Muscle layer of colon (tissue), 2 donors: Measurements from ENCODE around the gene AMY1A.
"Not testable (repeated sequence)": the region's sequence is repeated elsewhere in the genome, so short reads cannot be mapped to it uniquely, and the experiment has no call there.

ENCODE experiments used
- H3K27ac ChIP-seq: one replicate; pipeline ENCODE4 v1.7.0; 2013; ENCODE audit warnings: low read depth, mild to moderate bottlenecking, low read length, moderate library complexity
- H3K27me3 ChIP-seq, 2 donors: one replicate each; pipeline ENCODE4 v1.7.0; 2013; ENCODE audit warnings: low read length in 2 of 2, mild to moderate bottlenecking in 2 of 2; ENCODE audit not compliant: insufficient read depth in 2 of 2, control insufficient read depth in 1 of 2
- H3K36me3 ChIP-seq: one replicate; pipeline ENCODE4 v1.7.0; 2013; ENCODE audit warnings: mild to moderate bottlenecking, low read length; ENCODE audit not compliant: insufficient read depth
- H3K4me1 ChIP-seq: one replicate; pipeline ENCODE4 v1.7.0; 2013; ENCODE audit warnings: mild to moderate bottlenecking, low read length; ENCODE audit not compliant: insufficient read depth
- H3K4me3 ChIP-seq, 2 donors: one replicate each; pipeline ENCODE4 v1.7.0; 2013; ENCODE audit warnings: low read length in 2 of 2, low read depth in 1 of 2, mild to moderate bottlenecking in 1 of 2, moderate library complexity in 1 of 2
- H3K9ac ChIP-seq: one replicate; pipeline ENCODE4 v1.7.0; 2013; ENCODE audit warnings: low read length
- H3K9me3 ChIP-seq: one replicate; pipeline ENCODE4 v1.7.0; 2013; ENCODE audit warnings: mild to moderate bottlenecking, low read length
- donor health status: abdominal sarcoma.
- donor health status: Adenocarcinoma of cecum.

Gene AMY1A

GRCh38 chr1:103700669-103701068 is 45.1 kb downstream of the AMY1A start:
- not testable (repeated sequence) for H3K36me3 ChIP-seq, H3K4me1 ChIP-seq, H3K9me3 ChIP-seq, H3K9ac ChIP-seq, H3K27ac ChIP-seq, H3K4me3 ChIP-seq, H3K27me3 ChIP-seq

- H3K4me1 ChIP-seq, H3K4me3 ChIP-seq, H3K27ac ChIP-seq, H3K36me3 ChIP-seq, H3K27me3 ChIP-seq, H3K9ac ChIP-seq, H3K9me3 ChIP-seq: not testable (repeated sequence)
These were observed 45.7 kb downstream of the AMY1A start for GRCh38 chr1:103701256-103701655.

- not testable (repeated sequence) for H3K27me3 ChIP-seq, H3K9me3 ChIP-seq, H3K9ac ChIP-seq, H3K4me3 ChIP-seq, H3K4me1 ChIP-seq, H3K36me3 ChIP-seq, H3K27ac ChIP-seq
These were observed 52.1 kb downstream of the AMY1A start for GRCh38 chr1:103707670-103708069.

- H3K36me3 ChIP-seq, H3K27me3 ChIP-seq, H3K27ac ChIP-seq, H3K9ac ChIP-seq, H3K4me1 ChIP-seq, H3K4me3 ChIP-seq, H3K9me3 ChIP-seq: not testable (repeated sequence)
These were observed 54.8 kb downstream of the AMY1A start for GRCh38 chr1:103710381-103710780.
